Neural crest cell (in vitro differentiated cells): Measurements from ENCODE around the gene LONP1. TPM values are rescaled to one million over a fixed set of nuclear protein-coding genes. Genes with fewer than 3 reads are reported as not detected.

Source experiments
- DNase-seq: peaks from one replicate; pipeline ENCODE4 v3.0.0; 2021; ENCODE audit warnings: low read depth, mixed read lengths, low spot score
- H3K27ac Mint-ChIP-seq: one replicate; pipeline ENCODE4 v1.8.0; 2021; ENCODE audit warnings: mild to moderate bottlenecking, mixed read lengths; ENCODE audit not compliant: unreplicated experiment
- H3K27me3 Mint-ChIP-seq: 2 replicates; pipeline ENCODE4 v1.8.0; 2021; ENCODE audit warnings: low read depth, mild to moderate bottlenecking, mixed read lengths
- H3K36me3 Mint-ChIP-seq: 2 replicates; pipeline ENCODE4 v1.8.0; 2021; ENCODE audit warnings: low read depth, mild to moderate bottlenecking, mixed read lengths
- H3K4me1 Mint-ChIP-seq: 2 replicates; pipeline ENCODE4 v1.8.0; 2021; ENCODE audit warnings: mixed read lengths
- H3K4me3 Mint-ChIP-seq: one replicate; pipeline ENCODE4 v1.8.0; 2021; ENCODE audit warnings: mild to moderate bottlenecking, mixed read lengths
- H3K9me3 Mint-ChIP-seq: 2 replicates; pipeline ENCODE4 v1.8.0; 2021; ENCODE audit warnings: mixed read lengths
- CTCF ChIP-seq: fragments of 200-600 bp; sonication (generic); conservative IDR thresholded peaks from 2 replicates; pipeline ENCODE4 v1.5.0; 2021; ENCODE audit warnings: antibody characterized with exemption, mild to moderate bottlenecking
- total RNA-seq: library from RNA; stranded (reverse); gene quantifications from 2 replicates; pipeline ENCODE4 v1.2.1, GENCODE V29; 2021

LONP1 gene
- total RNA-seq, 1 donor from 2014 or later = 93.2 TPM

- Mint-ChIP-seq H3K27me3 (no peaks in the 10 kb centered on the region), H3K27ac (no peak overlapping the region), H3K36me3 (peaks cover 22% of the 10 kb centered on the region), H3K4me1 (peaks cover 3% of the 10 kb centered on the region), H3K9me3 (no peaks in the 10 kb centered on the region), H3K4me3 (no peak overlapping the region)
- DNase-seq = no peak
- no peak for TF ChIP-seq CTCF
These were observed 73.2 kb downstream of the LONP1 start for GRCh38 chr19:5646703-5647102.

- TF ChIP-seq CTCF = no peak
- no peaks in the 10 kb centered on the region for H3K9me3 Mint-ChIP-seq
- DNase-seq = no peak
- H3K27me3 Mint-ChIP-seq = no peaks in the 10 kb centered on the region
- H3K36me3 Mint-ChIP-seq = peaks cover 21% of the 10 kb centered on the region
- no peak overlapping the region for H3K4me3 Mint-ChIP-seq
- H3K27ac Mint-ChIP-seq = no peak overlapping the region
- H3K4me1 Mint-ChIP-seq = peaks cover 3% of the 10 kb centered on the region
These were observed 74.5 kb downstream of the LONP1 start for GRCh38 chr19:5645409-5645808.

GRCh38 chr19:5644037-5644436, 75.9 kb downstream of the LONP1 start:
- peaks cover 3% of the 10 kb centered on the region for H3K4me1 Mint-ChIP-seq
- peak overlapping the region; percentile 12 for H3K27ac Mint-ChIP-seq
- no peaks in the 10 kb centered on the region for H3K27me3 Mint-ChIP-seq
- H3K4me3 Mint-ChIP-seq = no peak overlapping the region
- DNase-seq = no peak
- no peak for TF ChIP-seq CTCF
- no peaks in the 10 kb centered on the region for H3K9me3 Mint-ChIP-seq
- peaks cover 18% of the 10 kb centered on the region for H3K36me3 Mint-ChIP-seq

- no peaks in the 10 kb centered on the region for H3K27me3 Mint-ChIP-seq
- no peaks in the 10 kb centered on the region for H3K9me3 Mint-ChIP-seq
- no peak for DNase-seq
- TF ChIP-seq CTCF = no peak
- H3K27ac Mint-ChIP-seq = no peak overlapping the region
- peaks cover 3% of the 10 kb centered on the region for H3K4me1 Mint-ChIP-seq
- no peak overlapping the region for H3K4me3 Mint-ChIP-seq
- peaks cover 15% of the 10 kb centered on the region for H3K36me3 Mint-ChIP-seq
These were observed 76.9 kb downstream of the LONP1 start for GRCh38 chr19:5643060-5643459.

- TF ChIP-seq CTCF = no peak
- Mint-ChIP-seq H3K27ac (no peak overlapping the region), H3K4me1 (peaks cover 3% of the 10 kb centered on the region), H3K27me3 (no peaks in the 10 kb centered on the region), H3K9me3 (no peaks in the 10 kb centered on the region), H3K36me3 (peaks cover 13% of the 10 kb centered on the region), H3K4me3 (no peak overlapping the region)
- no peak for DNase-seq
These were observed 77.7 kb downstream of the LONP1 start for GRCh38 chr19:5642204-5642603.

Other genes with a start within 250 kb of the LONP1 start
- gene TINCR, start 152.2 kb downstream of the LONP1 start, total RNA-seq = 0.37 and 0.55 TPM in 2 replicates
- 103 and 117 TPM in 2 replicates for gene SAFB2, start 97.4 kb downstream of the LONP1 start, total RNA-seq
- gene SAFB, start 97.1 kb downstream of the LONP1 start, total RNA-seq = 176 and 184 TPM in 2 replicates
- gene MICOS13, start 39.6 kb downstream of the LONP1 start, total RNA-seq = 23.2 and 25.6 TPM in 2 replicates
- gene HSD11B1L, start 39.1 kb downstream of the LONP1 start, total RNA-seq = 16.0 and 21.7 TPM in 2 replicates
- 1,029 and 1,097 TPM in 2 replicates for gene RPL36, start 29.9 kb downstream of the LONP1 start, total RNA-seq
- gene CATSPERD, start 491 bp upstream of the LONP1 start, total RNA-seq = not detected in 2 replicates
- gene PRR22, start 64.6 kb upstream of the LONP1 start, total RNA-seq = 6.7 and 6.8 TPM in 2 replicates
- 65.1 and 67.2 TPM in 2 replicates for gene DUS3L, start 71.0 kb upstream of the LONP1 start, total RNA-seq
- gene NRTN, start 84.9 kb upstream of the LONP1 start, total RNA-seq = 4.4 and 4.8 TPM in 2 replicates
- gene FUT6, start 119.6 kb upstream of the LONP1 start, total RNA-seq = not detected in 2 replicates
- gene FUT3, start 131.3 kb upstream of the LONP1 start, total RNA-seq = not detected in 2 replicates
- not detected in 2 replicates for gene FUT5, start 150.4 kb upstream of the LONP1 start, total RNA-seq
- 230 and 239 TPM in 2 replicates for gene NDUFA11, start 183.6 kb upstream of the LONP1 start, total RNA-seq
- 0.89 and 1.7 TPM in 2 replicates for gene VMAC, start 184.7 kb upstream of the LONP1 start, total RNA-seq
- gene CAPS, start 194.1 kb upstream of the LONP1 start, total RNA-seq = 1.6 and 2.6 TPM in 2 replicates